IPS DF 4.7 (cell line): Measurements from ENCODE around the gene SRD5A2.
A peak's percentile ranks its signal among the peaks of the same experiment; 100 is the strongest.
"Not testable (repeated sequence)": the region's sequence is repeated elsewhere in the genome, so short reads cannot be mapped to it uniquely, and the experiment has no call there.

Source experiments
- DNase-seq: peaks from one replicate; pipeline ENCODE4 v3.0.0-alpha.2; 2013; ENCODE audit warnings: low spot score; ENCODE audit errors: extremely low read depth

The SRD5A2 gene

DNA sequence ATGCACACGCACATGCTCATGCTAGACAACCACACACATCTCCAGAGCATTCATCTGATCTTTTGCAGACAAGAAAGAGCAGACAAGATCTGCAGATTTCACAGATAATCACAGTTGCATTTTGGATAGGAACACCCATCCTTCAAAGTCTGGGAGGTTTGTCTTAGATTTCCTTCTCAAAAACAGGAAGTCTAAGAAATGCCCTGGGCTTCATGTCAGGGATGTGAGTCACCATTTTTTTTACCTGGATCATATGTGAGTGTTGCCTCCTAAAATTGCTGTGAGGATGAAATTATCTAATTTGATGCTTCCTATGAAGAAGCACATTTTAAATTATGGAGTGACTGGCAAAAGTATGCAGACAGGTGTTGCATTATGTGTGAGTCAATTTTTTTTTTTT is 46.1 kb downstream of the SRD5A2 start:
- DNase-seq, result no peak

DNA sequence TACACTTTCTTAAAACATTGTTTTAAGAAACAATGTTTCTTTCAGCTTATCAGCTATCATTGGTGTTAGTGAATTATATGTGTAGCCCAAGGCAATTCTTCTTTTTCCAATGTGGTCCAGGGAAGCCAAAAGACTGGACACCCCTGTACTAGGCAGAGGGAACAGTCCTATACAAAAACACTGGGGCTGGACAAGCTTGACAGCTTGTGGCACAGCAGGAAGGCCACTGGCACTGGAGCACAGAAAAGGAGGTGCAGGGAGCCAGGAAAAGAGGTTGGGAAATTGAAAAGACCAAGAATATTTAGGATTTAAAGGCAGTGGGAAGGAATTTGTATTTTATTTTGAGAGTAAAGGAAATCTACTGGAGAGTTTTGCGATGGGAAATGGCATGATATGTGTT is 47.7 kb downstream of the SRD5A2 start:
- DNase-seq, result no peak

DNA sequence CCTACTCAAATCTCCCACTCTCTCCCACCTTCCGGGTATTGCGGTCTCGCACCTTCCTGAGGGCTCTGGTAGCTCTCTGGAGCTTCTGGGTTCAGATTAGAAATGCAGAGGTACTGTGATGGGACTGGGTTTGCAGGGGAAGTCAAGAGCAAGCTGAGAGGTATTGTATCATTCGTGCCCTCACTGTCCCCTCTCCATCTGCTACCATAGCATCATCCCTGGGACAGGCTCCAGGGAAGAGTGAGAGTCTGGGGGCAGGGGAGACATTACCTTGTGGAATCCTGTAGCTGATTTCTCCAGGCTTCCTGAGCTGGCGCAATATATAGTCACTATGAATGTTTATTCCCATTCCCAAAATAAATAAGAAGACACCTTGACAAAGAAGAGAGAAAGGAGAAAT is 49.6 kb downstream of the SRD5A2 start:
- DNase-seq, result no peak

DNA sequence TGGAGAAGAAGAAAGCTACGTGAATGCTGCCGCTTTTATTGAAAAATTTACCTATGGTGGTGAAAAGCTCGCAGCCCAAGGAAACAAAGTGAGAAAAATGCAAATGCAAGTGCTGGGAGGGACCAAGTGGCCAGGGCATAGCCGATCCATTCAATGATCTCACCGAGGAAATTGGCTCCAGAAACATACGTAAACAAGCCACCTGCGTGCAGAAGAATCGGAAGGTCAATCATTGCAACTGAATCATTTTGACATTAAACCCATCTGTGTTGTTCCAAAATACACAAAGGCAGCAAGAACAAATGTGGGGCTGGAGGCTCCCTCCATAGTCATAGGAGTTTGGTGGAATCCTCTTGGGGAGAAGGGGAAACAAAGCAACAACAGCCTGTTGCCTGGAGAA is 51.5 kb downstream of the SRD5A2 start:
- no peak for DNase-seq

DNA sequence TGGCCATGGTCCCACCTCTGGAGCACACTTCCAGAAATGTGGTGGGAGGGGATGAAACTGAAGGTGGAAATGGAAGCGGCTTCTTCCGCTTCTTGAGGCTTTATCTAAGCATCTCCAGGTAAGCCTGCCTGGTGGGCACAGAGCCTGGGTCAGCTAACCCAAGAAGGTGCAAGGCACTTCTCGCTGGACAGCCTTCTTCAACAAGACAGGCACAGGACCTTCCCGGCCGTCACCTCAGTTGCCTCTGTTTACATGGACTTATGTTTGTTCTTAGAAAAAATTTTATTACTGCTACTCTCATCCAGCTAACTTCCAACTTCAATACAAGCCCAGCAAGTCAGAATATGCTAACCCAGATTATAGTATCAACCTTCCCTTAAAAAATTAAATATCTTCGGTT is 51.9 kb downstream of the SRD5A2 start:
- no peak for DNase-seq

DNA sequence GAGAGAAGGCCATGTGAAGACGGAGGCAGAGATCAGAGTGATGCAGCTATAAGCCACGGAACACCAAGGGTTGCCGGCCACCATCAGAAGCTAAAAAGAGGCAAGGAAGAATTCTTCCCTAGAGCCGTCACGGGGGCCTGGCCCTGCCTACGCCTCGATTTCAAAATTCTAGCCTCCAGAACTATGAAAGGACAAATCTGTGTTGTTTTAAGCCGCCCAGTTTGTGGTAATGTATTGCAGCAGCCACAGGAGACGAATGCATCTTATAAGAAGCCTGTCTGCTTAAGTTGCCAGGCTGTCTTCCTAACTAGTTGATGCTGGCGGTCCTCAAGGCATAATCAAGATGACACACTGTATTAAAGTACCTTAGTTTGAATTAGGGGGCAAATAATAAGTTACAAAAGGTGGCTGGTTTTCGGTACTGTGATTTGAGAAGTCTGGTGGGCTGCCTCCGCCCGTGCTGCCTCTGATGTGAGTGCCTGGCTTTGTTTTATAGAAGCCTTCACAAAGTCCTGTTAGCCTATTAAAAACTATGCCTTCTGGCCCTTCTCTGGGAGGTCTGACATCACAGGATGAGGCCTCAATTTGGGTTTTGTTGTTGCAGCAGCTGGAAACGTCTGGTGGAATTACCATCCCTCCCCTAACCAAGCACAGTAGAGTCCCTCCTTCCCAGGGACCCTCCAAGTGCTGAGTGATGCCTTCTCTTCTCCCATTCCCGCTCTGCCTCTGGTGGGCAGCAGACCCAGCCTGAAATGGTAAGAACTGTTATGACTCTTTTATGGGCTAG is 53.6 kb downstream of the SRD5A2 start:
- DNase-seq, result no peak

DNA sequence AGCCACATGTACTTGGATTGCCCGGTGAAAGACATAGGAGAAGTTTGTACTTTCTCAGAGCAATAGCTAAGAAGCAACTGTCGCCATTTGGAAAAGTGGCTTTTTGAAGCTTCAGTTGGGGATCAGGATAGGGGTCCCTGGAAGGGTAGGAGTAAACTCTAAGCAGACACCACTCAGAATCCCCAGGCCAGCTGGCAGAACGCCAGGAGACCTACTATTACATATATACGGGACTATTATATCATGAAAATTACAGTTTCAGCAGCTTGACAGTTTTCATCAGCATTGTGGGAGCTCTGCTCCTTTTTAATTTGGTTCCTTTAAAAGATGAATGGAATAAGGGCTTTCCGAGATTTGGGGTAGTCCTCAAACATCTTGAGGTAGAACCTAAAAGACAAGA is 54.9 kb downstream of the SRD5A2 start:
- no peak for DNase-seq

DNA sequence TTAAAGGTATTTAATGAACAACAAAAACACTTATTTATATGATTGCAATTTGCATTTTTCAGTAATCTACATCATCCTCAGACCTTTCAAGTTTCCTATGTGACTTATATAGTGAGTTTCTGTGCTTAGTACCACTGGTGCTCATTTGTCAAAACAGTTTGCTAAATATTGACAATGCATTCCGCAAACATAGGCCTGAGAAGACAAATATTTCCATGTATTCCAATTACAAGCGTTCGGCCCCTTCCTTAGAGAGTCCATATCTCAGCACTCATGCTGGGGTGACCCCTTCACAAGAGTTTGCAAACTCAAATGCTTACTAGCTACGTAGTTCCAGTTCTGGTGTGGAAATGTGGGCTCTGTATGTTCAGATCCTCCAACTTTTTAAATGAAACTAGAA is 56.1 kb downstream of the SRD5A2 start:
- DNase-seq, result no peak

DNA sequence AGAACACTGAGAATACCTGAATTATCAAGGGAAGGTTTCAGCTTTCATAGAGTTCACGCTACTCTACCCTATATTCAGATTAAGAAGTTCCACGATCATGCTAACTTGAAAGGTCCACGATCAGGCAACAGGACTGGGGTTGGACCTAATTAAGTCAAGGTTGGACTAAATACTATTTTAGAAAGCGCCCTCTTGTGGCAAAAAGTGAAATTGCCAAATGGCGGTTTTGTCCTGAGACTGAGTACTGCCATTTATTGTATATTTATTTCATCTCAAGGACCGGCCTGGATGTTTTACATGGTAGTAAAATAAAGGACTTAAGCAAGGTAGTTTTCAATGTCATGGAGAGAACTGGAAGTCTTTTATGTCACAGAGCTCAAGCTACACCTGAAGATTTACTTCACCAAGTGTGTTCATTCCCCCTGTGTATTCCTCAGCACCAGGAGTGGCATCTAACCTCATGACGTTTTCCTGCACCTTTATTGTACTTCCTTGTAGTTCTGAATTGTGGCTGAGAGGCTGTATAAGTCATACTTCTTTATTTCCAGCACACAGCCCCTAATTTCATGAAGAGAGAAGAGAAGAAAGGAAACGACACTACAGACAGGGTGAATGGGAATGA is 56.8 kb downstream of the SRD5A2 start:
- peak; percentile 38 for DNase-seq

DNA sequence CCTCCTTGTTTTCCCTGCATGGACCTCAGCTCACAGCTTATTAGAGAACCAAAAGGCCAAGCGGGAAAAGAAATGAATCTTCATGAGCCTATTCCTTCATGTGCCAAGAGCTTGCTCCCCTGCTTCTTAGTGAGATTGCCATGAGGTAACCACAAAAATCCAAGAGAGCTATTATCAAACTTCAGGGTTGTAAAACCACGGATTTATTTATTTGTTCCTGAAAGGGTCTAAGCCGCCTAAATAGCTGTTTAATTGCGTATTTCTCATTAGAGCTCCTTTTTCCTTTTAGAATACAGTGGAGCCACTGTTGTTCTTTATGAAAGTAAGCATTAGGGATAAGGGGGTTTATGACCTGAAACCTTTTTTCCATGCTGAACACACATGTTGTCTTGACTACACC is 58.0 kb downstream of the SRD5A2 start:
- no peak for DNase-seq

DNA sequence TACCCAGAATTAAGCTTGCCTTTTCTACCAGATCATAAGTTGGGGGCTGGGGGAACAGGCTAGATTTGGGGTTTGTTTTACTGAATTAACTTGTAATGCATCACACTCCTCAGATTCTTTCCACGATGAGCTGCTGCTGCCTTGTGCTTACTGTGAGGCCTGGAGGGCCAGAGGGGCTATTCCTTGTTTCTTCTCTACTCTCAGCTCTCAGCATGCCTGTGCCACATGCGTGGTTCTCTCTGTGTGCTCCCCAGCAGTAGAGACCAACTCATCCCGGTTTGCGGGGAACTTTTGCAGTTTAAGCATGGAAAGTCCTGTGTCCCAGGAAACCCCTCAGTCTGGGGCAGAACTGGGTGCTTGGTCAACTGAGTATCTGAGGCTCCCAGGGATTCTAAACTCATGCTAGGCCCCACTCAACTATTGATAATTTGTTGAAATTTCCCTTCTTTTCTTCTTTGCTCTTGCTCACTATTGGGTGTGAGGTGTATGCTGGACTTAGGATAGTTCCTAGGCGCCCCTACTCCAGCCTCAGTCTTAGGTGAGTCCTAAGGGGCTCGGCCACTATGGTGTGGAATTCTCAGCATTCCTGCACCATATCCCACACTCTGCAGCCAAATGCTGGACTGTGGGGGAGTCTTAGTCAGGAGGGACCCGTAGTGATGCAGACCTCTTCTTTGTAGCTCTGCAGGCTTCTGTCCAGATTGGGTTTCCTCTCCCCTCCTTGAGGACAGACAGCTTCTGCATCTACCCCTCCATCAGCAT is 63.1 kb downstream of the SRD5A2 start:
- no peak for DNase-seq

DNA sequence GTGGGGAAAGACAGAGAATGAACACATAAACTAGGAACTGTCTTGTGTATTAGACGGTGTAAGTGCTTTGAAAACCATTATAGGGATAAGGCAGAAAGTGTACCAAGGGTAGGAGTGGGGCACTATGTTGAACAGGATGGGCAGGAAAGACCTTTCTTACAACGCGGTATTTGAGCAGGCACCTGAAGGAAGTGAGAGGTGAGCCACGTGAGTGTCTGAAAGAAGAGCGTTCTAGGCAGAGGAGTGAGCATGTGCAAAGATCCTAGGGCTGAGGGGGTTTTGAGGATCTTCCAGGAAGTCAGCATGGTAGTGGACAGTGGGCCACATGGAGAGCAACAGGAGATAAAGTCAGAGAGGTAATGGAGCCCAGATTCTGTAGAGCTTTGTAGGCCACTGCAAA is 65.2 kb downstream of the SRD5A2 start:
- DNase-seq, result no peak

DNA sequence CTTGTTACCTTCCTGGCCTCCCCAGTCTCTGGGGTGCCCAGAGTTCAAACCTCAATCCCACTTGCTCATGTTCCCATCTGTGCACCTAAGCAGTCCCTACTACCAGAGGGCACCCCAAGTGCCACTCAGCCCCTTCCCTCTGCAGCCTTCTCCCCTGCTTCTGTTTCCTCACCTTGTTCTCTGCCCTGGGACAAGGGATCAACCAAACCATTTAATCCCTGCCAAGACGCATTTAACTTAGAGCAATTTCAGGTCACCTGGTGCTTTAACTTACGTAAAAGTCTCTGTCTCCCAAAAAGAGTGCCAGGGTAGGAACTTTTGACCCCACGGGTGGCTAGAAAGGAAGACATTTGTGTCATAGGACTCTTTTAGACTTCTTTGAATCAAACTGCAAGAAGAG is 67.2 kb downstream of the SRD5A2 start:
- DNase-seq, result no peak

DNA sequence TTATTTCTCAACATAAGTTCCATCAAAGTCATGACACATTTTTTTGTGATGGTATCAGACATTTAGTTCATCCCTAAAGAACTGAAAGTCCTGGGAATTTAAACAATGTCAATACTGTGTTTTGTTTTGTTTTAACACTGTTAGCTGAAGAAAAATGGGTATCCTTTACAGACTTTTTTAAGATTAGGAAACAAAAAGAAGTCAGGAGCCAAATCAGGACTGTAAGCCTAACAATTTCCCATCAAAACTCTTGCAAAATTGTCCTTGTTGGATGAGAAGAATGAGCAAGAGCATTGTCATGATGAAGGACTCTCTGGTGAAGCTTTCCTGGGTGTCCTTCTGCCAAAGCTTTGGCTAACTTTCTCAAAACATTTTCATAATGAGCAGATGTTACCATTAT is 69.4 kb downstream of the SRD5A2 start:
- no peak for DNase-seq

DNA sequence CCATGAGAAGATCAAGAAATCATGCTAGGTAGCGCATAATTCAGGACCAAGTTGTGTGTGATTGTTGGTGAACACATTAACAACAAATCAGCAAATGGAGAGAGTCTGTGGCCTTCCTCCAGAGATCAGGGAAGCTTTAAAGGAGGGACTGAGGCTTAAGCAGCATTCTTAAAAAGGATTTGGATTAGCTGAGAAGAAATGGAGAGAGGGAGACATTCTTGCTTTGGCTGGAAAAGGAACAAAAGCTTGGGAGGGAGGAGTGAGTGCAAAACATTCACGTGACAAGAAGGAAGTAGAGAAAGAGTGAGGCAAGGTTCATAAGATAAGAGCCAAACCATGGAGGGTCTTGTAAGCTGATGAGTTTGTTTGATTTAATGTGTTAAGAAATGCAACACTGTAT is 75.6 kb downstream of the SRD5A2 start:
- no peak for DNase-seq

DNA sequence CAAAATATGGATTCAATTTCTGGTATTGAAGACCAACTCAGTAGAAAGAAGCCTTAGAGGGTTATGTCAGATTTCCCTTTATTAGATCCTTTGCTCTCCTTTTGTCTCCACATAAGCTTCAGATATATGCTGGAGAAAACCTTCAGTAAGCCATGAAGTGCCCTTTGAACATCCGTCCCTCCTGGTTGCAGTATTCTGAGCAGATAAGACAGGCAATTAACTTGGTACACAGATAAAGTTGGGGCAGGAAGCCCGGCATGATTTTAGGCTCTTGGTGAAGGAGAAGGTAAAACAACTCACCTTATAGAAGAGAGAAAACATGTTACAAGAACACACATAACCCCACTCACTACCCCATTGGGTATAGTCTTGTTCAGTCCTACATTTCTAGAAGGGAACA is 76.4 kb downstream of the SRD5A2 start:
- no peak for DNase-seq

DNA sequence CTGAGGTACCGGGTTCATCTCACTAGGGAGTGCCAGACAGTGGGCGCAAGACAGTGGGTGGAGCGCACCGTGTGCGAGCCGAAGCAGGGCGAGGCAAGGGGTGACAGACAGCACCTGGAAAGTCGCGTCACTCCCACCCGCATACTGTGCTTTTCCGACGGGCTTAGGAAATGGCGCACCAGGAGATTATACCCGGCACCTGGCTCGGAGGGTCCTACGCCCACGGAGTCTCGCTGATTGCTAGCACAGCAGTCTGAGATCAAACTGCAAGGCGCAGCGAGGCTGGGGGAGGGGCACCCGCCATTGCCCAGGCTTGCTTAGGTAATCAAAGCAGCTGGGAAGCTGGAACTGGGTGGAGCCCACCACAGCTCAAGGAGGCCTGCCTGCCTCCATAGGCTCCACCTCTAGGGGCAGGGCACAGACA is 84.3 kb downstream of the SRD5A2 start:
- not testable (repeated sequence) for DNase-seq

DNA sequence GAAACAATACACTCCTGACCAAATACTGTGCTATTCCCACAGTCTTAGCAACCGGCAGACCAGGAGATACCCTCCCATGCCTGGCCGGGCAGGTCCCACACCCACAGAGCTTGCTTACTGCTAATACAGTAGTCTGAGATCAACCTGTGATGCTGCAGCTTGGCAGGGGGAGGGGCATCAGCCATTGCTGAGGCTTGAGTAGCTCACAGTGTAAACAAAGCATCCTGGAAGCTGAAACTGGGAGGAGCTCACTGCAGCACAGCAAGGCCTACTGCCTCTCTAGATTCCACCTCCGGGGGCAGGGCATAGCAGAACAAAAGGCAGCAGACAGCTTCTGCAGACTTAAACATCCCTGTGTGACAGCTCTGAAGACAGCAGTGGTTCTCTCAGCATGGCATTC is 91.4 kb downstream of the SRD5A2 start:
- DNase-seq, result peak; percentile 76

DNA sequence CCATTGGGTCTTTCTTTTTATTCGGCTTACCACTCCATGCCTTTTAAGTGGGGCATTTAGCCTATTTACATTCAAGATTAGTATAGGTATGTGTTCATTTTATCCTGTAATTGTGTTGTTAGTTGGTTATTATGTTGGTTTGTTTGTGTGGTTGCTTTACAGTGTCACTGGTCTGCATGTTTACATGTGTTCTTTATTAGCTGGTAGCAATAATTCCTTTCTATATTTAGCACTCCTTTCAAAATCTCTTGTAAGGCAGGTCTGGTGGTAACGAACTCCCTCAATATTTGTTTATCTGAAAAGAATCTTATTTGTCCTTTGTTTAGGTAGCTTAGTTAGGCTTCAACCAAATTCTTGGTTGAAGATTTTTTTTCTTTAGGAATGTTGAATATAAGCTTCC is 97.5 kb downstream of the SRD5A2 start:
- no peak for DNase-seq

DNA sequence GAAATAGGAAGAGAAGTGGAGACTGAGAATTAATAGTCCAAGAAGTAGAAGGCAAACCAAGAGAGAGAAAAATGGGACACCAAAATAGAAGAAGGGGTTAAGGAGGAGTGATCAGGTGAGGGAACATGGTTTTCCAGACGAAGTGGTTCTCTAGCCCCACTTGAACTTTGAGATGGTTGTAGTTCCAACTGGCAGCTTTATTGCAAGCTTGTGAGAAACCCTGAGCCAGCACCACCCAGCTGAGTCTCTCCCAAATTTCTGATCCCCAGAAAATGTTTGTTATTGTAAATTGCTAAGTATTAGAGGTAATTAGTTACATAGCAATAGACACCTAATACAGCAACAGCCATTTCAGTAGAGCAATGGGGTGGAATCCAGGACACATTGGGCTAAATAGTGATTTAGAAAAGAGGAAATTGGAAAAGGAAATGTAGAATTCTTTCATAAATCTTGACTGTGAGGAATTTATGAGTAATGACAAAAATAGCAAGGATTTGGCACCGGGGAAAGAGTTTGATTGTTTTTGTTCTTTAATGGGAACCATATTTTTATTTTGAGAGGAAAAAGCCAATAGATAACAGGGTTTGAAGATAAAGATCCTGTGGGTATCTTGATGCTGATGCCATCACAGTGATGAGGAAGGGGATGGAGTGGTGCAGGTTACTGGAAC is 104.1 kb downstream of the SRD5A2 start:
- DNase-seq, result no peak

DNA sequence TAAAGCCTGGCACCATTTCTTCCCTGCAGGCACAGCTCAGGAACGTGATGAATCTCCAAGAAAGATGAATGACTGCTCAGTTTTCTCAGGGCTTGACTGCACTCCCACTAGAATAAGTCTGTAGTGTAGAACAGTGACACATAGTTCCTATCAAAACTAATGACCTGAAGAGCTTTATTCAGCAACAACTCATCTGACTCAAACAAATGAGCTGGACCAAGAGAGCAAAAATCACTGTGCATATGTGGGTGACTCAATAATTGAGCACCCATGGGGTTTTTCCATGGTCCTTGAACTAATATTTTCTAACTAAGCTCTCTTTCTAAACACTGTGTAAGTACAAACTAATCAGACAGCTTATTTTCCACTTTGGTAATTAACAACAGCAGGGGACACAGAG is 105.0 kb downstream of the SRD5A2 start:
- DNase-seq, result no peak

DNA sequence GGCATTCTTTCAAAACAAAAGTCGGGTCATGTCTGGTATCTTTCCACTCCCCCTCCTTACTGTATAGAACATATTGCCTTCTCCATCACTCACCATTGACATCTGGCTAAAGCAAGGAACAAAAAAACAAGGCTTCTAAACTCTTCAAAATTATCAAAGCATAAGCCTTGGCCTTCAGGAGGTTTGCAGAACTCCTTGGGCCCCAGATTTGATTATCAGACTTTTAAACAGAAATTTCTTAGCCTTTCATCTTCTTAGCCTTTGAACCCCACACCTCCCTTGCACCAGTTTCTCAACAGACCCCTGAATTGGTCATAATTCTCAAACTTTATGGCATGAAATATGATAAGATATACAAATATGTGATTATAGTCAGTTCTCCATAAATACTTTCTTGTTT is 106.4 kb downstream of the SRD5A2 start:
- no peak for DNase-seq
